PC-3 (cell line): ENCODE results near the gene MFSD2B. TPM values are rescaled to one million over a fixed set of nuclear protein-coding genes. Genes with fewer than 3 reads are reported as not detected.

Experiments
- ATAC-seq: fragments of 200-7000 bp; cut with Tn5 transposase; 2 replicates; pipeline ENCODE4 v1.9.1; 2020; ENCODE audit warnings: mild to moderate bottlenecking, moderate library complexity
- BruUV-seq: library from RNA; stranded (reverse); fragments of 400-500 nt; replicated peaks from 2 replicates; lab custom pipeline; 2021; lab: Mats Ljungman, UMichigan
- CTCF ChIA-PET: fragments of 300-600 bp; sonication (Branson Sonifier 250); formaldehyde crosslinking; loops from one replicate; lab custom pipeline; 2022; ENCODE audit warnings: antibody characterized with exemption; lab: Charles Lee
- POLR2A ChIA-PET: fragments of 300-600 bp; sonication (Branson Sonifier 250); formaldehyde crosslinking; loops from one replicate; lab custom pipeline; 2022; ENCODE audit warnings: antibody characterized with exemption; ENCODE audit not compliant: unreplicated experiment; lab: Charles Lee
- DNase-seq: peaks from one replicate; pipeline ENCODE4 v3.0.0-alpha.2; 2015
- H2AFZ ChIP-seq: fragments of 300-600 bp; sonication (generic); 2 replicates; pipeline ENCODE4 v1.6.0; 2016; ENCODE audit warnings: antibody characterized with exemption, low read length
- H3F3A ChIP-seq: fragments of 300-600 bp; sonication (generic); one replicate; pipeline ENCODE4 v1.6.0; 2017; ENCODE audit warnings: antibody characterized with exemption, low read length, control low read depth, mild to moderate bottlenecking; ENCODE audit not compliant: unreplicated experiment
- H3K27ac ChIP-seq: fragments of 300-600 bp; sonication (generic); 2 replicates; pipeline ENCODE4 v1.5.1; 2016; ENCODE audit warnings: mild to moderate bottlenecking, low read length
- H3K27me3 ChIP-seq: fragments of 300-600 bp; sonication (generic); 2 replicates; pipeline ENCODE4 v1.6.1; 2016; ENCODE audit warnings: low read length, mixed read lengths
- H3K36me3 ChIP-seq: fragments of 300-600 bp; sonication (generic); 2 replicates; pipeline ENCODE4 v1.6.1; 2016; ENCODE audit warnings: low read depth, mixed run types, low read length, mixed read lengths
- H3K4me1 ChIP-seq: fragments of 300-600 bp; sonication (generic); 2 replicates; pipeline ENCODE4 v1.5.1; 2016; ENCODE audit warnings: low read length; ENCODE audit not compliant: insufficient read depth
- H3K4me2 ChIP-seq: fragments of 300-600 bp; sonication (generic); 2 replicates; pipeline ENCODE4 v1.6.0; 2016; ENCODE audit warnings: low read length
- H3K4me3 ChIP-seq: fragments of 300-600 bp; sonication (generic); 2 replicates; pipeline ENCODE4 v1.5.1; 2016; ENCODE audit warnings: mild to moderate bottlenecking, low read length, mixed read lengths
- H3K79me2 ChIP-seq: fragments of 300-600 bp; sonication (generic); 2 replicates; pipeline ENCODE4 v1.6.1; 2017; ENCODE audit warnings: low read length, mixed read lengths
- H3K9ac ChIP-seq: fragments of 300-600 bp; sonication (generic); 2 replicates; pipeline ENCODE4 v1.6.0; 2016; ENCODE audit warnings: mild to moderate bottlenecking, low read length
- H3K9me2 ChIP-seq: fragments of 300-600 bp; sonication (generic); replicated peaks from 2 replicates; pipeline ENCODE4 v1.6.1; 2016; ENCODE audit warnings: mixed run types, low read length, mixed read lengths
- H3K9me3 ChIP-seq: fragments of 300-600 bp; sonication (generic); 2 replicates; pipeline ENCODE4 v1.6.1; 2016; ENCODE audit warnings: low read length, mixed read lengths
- H4K20me1 ChIP-seq: fragments of 300-600 bp; sonication (generic); 2 replicates; pipeline ENCODE4 v1.6.1; 2016; ENCODE audit warnings: low read length, mixed read lengths
- CTCF ChIP-seq: fragments of 300-600 bp; sonication (generic); conservative IDR thresholded peaks from 2 replicates; pipeline ENCODE4 v1.5.1; 2017; ENCODE audit warnings: antibody characterized with exemption, low read depth, mild to moderate bottlenecking, low read length
- EZH2 ChIP-seq: fragments of 300-600 bp; sonication (generic); IDR thresholded peaks from one replicate; pipeline ENCODE4 v1.6.1; 2017; ENCODE audit warnings: antibody characterized with exemption, mild to moderate bottlenecking, low read length; ENCODE audit not compliant: unreplicated experiment
- EZH2phosphoT487 ChIP-seq: fragments of 300-600 bp; sonication (generic); IDR thresholded peaks from 2 replicates; pipeline ENCODE4 v1.6.1; 2018; ENCODE audit warnings: mild to moderate bottlenecking, antibody characterized with exemption, low read length, borderline replicate concordance
- intact Hi-C: fragments of 100-400 bp; cut with micrococcal nuclease; formaldehyde crosslinking; loops from 2 replicates; pipeline ENCODE4 v1.9.0; 2023
- total RNA-seq: library from RNA; depleted of rRNA; stranded (reverse); fragments of >200 nt; gene quantifications from 2 replicates; pipeline ENCODE4 v1.2.3, GENCODE V29; 2014; rRNA removed

MFSD2B gene
- total RNA-seq, 1 experiment from 2014 or later: not detected

- Histone ChIP-seq H3F3A (no peaks in the 10 kb centered on the region), H3K9me3 (no peaks in the 10 kb centered on the region), H3K27me3 (no peaks in the 10 kb centered on the region), H3K79me2 (peaks cover 39% of the 10 kb centered on the region), H3K36me3 (peaks cover 32% of the 10 kb centered on the region), H3K9me2 (no peaks in the 10 kb centered on the region), H2AFZ (no peak overlapping the region), H3K9ac (no peak overlapping the region), H3K4me1 (peaks cover 5% of the 10 kb centered on the region), H4K20me1 (0 out of 2 replicates have a peak, but pooled peaks cover 3% of the 10 kb centered on the region), H3K4me3 (no peak overlapping the region), H3K4me2 (no peak overlapping the region), H3K27ac (no peak overlapping the region)
- ATAC-seq (no peak), DNase-seq (no peak)
- TF ChIP-seq EZH2phosphoT487: no peak
- no peak for TF ChIP-seq EZH2
- no peak for TF ChIP-seq CTCF
- intact Hi-C loops: no loop called here
- CTCF ChIA-PET: no interaction called here
- POLR2A ChIA-PET: no interaction called here
- no TSS peak for BruUV-seq
Measured at GRCh38 chr2:24072259-24072658, 62.4 kb downstream of the MFSD2B start.

- H3K79me2 ChIP-seq: peaks cover 39% of the 10 kb centered on the region
- no peak overlapping the region for H2AFZ ChIP-seq
- BruUV-seq: no TSS peak
- H3K9ac ChIP-seq: no peak overlapping the region
- H3K4me3 ChIP-seq: no peak overlapping the region
- CTCF ChIA-PET: no interaction called here
- ATAC-seq: no peak
- H3K27ac ChIP-seq: no peak overlapping the region
- H3K36me3 ChIP-seq: peaks cover 31% of the 10 kb centered on the region
- DNase-seq: no peak
- intact Hi-C loops: no loop called here
- H3K4me1 ChIP-seq: peaks cover 13% of the 10 kb centered on the region
- POLR2A ChIA-PET: no interaction called here
- no peaks in the 10 kb centered on the region for H3F3A ChIP-seq
- no peaks in the 10 kb centered on the region for H3K9me3 ChIP-seq
- H3K4me2 ChIP-seq: no peak overlapping the region; the same call in 1 of the 2 replicates
- H3K27me3 ChIP-seq: no peaks in the 10 kb centered on the region
- H3K9me2 ChIP-seq: no peaks in the 10 kb centered on the region
- H4K20me1 ChIP-seq: 0 out of 2 replicates have a peak, but pooled peaks cover 3% of the 10 kb centered on the region
- TF ChIP-seq EZH2phosphoT487 (no peak), EZH2 (no peak), CTCF (no peak)
Measured at GRCh38 chr2:24073816-24074215, 63.9 kb downstream of the MFSD2B start.

- ChIA-PET CTCF (no interaction called here), POLR2A (no interaction called here)
- Histone ChIP-seq H3K79me2 (peaks cover 39% of the 10 kb centered on the region), H3K36me3 (peaks cover 21% of the 10 kb centered on the region), H3F3A (no peaks in the 10 kb centered on the region), H3K4me1 (peaks cover 13% of the 10 kb centered on the region), H3K9me2 (no peaks in the 10 kb centered on the region), H3K9me3 (no peaks in the 10 kb centered on the region), H3K4me3 (peak overlapping the region; percentile 97), H3K27ac (no peak overlapping the region), H4K20me1 (0 out of 2 replicates have a peak, but pooled peaks cover 3% of the 10 kb centered on the region), H2AFZ (no peak overlapping the region), H3K27me3 (no peaks in the 10 kb centered on the region), H3K4me2 (peak overlapping the region; percentile 94), H3K9ac (peak overlapping the region; percentile 85)
- intact Hi-C loops: no loop called here
- ATAC-seq: no peak
- BruUV-seq: no TSS peak
- no peak for TF ChIP-seq EZH2phosphoT487
- no peak for TF ChIP-seq CTCF
- TF ChIP-seq EZH2: no peak
- no peak for DNase-seq
Measured at GRCh38 chr2:24075259-24075658, 65.4 kb downstream of the MFSD2B start.

Other genes starting within 250 kb of the MFSD2B start
- 8.6 TPM in 2 replicates for gene ATAD2B, start 83.0 kb upstream of the MFSD2B start, total RNA-seq
- 14.2 and 15.4 TPM in 2 replicates for gene UBXN2A, start 69.6 kb upstream of the MFSD2B start, total RNA-seq
- gene WDCP, start 37.3 kb downstream of the MFSD2B start, total RNA-seq: 5.6 and 11.5 TPM in 2 replicates
- gene FKBP1B, start 39.7 kb downstream of the MFSD2B start, total RNA-seq: 2.1 and 2.7 TPM in 2 replicates
- gene SF3B6, start 66.2 kb downstream of the MFSD2B start, total RNA-seq: 139 and 220 TPM in 2 replicates
- gene TP53I3, start 74.7 kb downstream of the MFSD2B start, total RNA-seq: 37.0 and 42.4 TPM in 2 replicates
- 0.44 and 2.3 TPM in 2 replicates for gene PFN4, start 113.2 kb downstream of the MFSD2B start, total RNA-seq
- 4.5 and 8.8 TPM in 2 replicates for gene FAM228B, start 113.4 kb downstream of the MFSD2B start, total RNA-seq
- not detected in 2 replicates for gene FAM228A, start 165.0 kb downstream of the MFSD2B start, total RNA-seq